ES-I3 (cell line): ENCODE results near the gene ZNF296.

ENCODE experiments used
- H3K36me3 ChIP-seq: 2 replicates; pipeline ENCODE4 v1.6.1; 2013; ENCODE audit warnings: mild to moderate bottlenecking, low read length, control low read depth, moderate library complexity; ENCODE audit not compliant: insufficient read depth
- H3K4me1 ChIP-seq: 2 replicates; pipeline ENCODE4 v1.6.1; 2013; ENCODE audit warnings: mild to moderate bottlenecking, control low read depth, low read length; ENCODE audit not compliant: insufficient read depth
- H3K9ac ChIP-seq: 2 replicates; pipeline ENCODE4 v1.6.1; 2013; ENCODE audit warnings: low read depth, mild to moderate bottlenecking, low read length, moderate library complexity
- H3K9me3 ChIP-seq: 2 replicates; pipeline ENCODE4 v1.6.1; 2013; ENCODE audit warnings: mild to moderate bottlenecking, low read length, moderate library complexity; ENCODE audit not compliant: control insufficient read depth, insufficient read depth

The ZNF296 gene

GRCh38 chr19:45069056-45069455 lies 7.2 kb downstream of the ZNF296 start:
- Histone ChIP-seq H3K9ac (no peak overlapping the region), H3K9me3 (no peaks in the 10 kb centered on the region), H3K36me3 (peaks cover 3% of the 10 kb centered on the region; the same call in 1 of the 2 replicates), H3K4me1 (no peaks in the 10 kb centered on the region; the same call in 1 of the 2 replicates)

- H3K4me1 ChIP-seq = no peaks in the 10 kb centered on the region
- H3K9ac ChIP-seq = no peak overlapping the region
- peaks cover 3% of the 10 kb centered on the region for H3K36me3 ChIP-seq
- H3K9me3 ChIP-seq = no peaks in the 10 kb centered on the region
These were observed 8.2 kb downstream of the ZNF296 start for GRCh38 chr19:45068041-45068440.

GRCh38 chr19:45066921-45067661 lies 9.2 kb downstream of the ZNF296 start:
- H3K9me3 ChIP-seq = no peaks in the 10 kb centered on the region
- H3K4me1 ChIP-seq = no peaks in the 10 kb centered on the region
- no peak overlapping the region for H3K9ac ChIP-seq
- peaks cover 3% of the 10 kb centered on the region for H3K36me3 ChIP-seq

DNA sequence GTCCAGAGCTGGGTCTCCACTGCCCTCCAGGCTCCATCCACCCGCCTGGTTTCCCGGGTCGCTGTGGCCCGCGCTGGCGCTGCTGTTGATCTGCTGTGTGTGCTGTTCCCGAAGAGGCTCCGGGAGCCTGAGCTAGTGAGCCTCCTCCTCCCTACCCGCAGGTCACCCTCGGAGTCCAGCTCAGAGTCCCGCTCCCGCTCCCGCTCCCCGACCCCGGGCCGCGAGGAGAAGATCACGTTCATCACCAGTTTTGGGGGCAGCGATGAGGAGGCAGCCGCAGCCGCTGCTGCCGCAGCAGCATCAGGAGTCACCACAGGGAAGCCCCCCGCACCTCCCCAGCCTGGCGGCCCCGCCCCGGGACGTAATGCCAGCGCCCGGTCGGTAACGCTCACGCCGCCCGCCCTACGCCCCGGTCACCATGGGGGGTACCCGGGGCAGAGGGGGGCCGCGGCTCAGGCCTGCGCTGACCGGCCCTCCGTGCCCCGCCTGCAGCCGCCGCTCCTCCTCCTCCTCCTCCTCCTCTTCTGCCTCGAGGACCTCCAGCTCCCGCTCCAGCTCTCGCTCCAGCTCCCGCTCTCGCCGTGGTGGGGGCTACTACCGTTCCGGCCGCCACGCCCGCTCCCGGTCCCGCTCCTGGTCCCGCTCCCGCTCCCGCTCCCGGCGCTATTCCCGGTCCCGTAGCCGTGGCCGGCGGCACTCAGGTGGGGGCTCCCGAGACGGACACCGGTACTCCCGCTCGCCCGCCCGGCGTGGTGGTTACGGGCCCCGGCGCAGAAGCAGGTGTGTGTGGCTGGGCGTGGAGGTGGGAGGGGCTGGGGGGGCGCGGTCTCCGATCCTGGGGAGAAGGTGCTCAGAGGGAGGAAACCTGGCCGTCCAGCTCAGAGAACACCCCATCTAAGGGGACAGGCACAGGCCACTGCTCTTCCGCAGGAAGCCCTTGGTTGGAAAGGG lies 12.2 kb downstream of the ZNF296 start:
- Histone ChIP-seq H3K9ac (no peak overlapping the region), H3K9me3 (no peaks in the 10 kb centered on the region), H3K36me3 (peaks cover 24% of the 10 kb centered on the region), H3K4me1 (no peaks in the 10 kb centered on the region)

- H3K9ac ChIP-seq = no peak overlapping the region
- peaks cover 24% of the 10 kb centered on the region for H3K36me3 ChIP-seq
- no peaks in the 10 kb centered on the region for H3K4me1 ChIP-seq
- H3K9me3 ChIP-seq = no peaks in the 10 kb centered on the region
These were observed 14.3 kb downstream of the ZNF296 start for GRCh38 chr19:45061965-45062364.

DNA sequence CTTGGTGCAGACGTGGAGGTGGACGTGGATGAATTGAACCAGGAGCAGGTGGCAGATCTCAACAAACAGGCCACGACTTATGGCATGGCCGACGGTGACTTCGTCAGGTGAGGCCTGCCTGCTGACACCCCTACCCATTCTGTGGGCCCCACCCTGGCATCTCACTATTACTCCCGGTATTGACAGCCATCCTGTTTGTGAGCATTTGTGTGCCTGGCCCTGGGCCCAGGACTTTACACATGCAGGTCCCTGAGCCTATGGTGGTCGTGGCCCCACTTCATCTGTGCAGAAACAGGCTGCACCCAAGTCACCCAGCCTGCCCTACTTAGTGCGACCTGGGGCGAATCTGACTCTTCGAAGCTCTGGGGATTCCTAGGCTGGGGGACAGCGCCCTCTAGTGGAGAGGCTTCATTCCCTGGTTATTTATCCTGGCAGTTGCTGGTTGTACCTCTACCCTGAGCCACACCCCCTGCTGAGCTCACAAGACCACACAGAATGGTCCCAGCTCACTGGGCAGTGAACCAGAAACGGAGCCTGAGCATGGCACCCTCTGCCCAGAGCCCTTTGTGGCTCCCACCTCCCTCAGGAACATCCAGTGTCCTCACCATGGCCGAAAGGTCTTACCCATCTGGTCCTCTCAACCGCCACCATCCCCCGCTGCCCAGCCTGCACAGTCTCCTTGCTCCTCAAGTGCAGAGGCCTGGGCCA lies 16.9 kb downstream of the ZNF296 start:
- Histone ChIP-seq H3K9me3 (no peaks in the 10 kb centered on the region), H3K9ac (no peak overlapping the region), H3K4me1 (no peaks in the 10 kb centered on the region), H3K36me3 (peaks cover 29% of the 10 kb centered on the region)

- Histone ChIP-seq H3K9ac (no peak overlapping the region), H3K4me1 (no peaks in the 10 kb centered on the region), H3K36me3 (peaks cover 32% of the 10 kb centered on the region), H3K9me3 (no peaks in the 10 kb centered on the region)
These were observed 17.6 kb downstream of the ZNF296 start for GRCh38 chr19:45058622-45059159.

DNA sequence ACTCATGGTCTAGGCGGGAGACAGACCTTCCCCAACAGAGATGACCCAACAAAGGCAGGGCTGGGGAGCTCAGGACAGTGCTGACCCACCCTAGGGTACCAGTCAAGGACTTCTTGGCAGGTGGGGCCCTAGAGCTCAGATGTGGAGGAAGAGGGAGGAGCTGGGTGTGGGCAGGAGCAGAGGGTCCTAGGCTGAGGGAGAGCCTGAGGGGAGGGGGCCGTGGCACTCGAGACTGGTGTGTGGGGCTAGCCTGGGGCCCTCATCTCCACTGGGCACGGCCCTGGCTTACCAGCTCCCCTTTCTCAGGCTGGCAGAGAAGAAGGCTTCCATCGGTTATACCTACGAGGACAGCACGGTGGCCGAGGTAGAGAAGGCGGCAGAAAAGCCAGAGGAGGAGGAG lies 18.8 kb downstream of the ZNF296 start:
- Histone ChIP-seq H3K36me3 (peaks cover 34% of the 10 kb centered on the region), H3K9ac (no peak overlapping the region), H3K4me1 (no peaks in the 10 kb centered on the region), H3K9me3 (no peaks in the 10 kb centered on the region)

- Histone ChIP-seq H3K9ac (no peak overlapping the region), H3K9me3 (no peaks in the 10 kb centered on the region), H3K36me3 (peaks cover 29% of the 10 kb centered on the region), H3K4me1 (no peaks in the 10 kb centered on the region)
These were observed 19.4 kb downstream of the ZNF296 start for GRCh38 chr19:45056831-45057230.

- peaks cover 12% of the 10 kb centered on the region for H3K36me3 ChIP-seq
- no peak overlapping the region for H3K9ac ChIP-seq
- 0 out of 2 replicates have a peak, but pooled peaks cover 5% of the 10 kb centered on the region for H3K4me1 ChIP-seq
- H3K9me3 ChIP-seq = no peaks in the 10 kb centered on the region
These were observed 24.2 kb downstream of the ZNF296 start for GRCh38 chr19:45051929-45052579.

DNA sequence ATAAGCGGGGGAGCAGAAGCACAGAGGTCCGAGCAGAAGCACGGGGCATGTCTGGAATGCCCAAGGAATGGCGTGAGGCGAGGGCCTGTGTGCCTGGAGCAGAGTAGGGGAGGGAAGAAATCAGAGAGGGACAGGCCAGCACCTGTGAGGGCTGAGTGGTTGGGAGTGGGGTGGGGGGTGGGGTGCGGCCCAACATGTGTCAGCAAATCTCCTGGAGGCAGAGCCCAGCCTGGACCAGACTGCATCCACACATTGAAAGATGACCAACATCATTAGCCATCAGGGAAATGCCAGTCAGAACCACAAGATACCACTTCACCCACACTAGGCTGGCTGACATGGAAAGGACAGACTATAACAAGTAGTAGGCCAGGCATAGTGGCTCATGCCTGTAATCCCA lies 26.2 kb downstream of the ZNF296 start:
- H3K9me3 ChIP-seq = no peaks in the 10 kb centered on the region
- peaks cover 8% of the 10 kb centered on the region for H3K36me3 ChIP-seq
- H3K9ac ChIP-seq = no peak overlapping the region
- 0 out of 2 replicates have a peak, but pooled peaks cover 5% of the 10 kb centered on the region for H3K4me1 ChIP-seq

GRCh38 chr19:45049073-45049736 lies 27.1 kb downstream of the ZNF296 start:
- no peak overlapping the region for H3K9ac ChIP-seq
- 0 out of 2 replicates have a peak, but pooled peaks cover 5% of the 10 kb centered on the region for H3K4me1 ChIP-seq
- H3K36me3 ChIP-seq = peaks cover 14% of the 10 kb centered on the region
- no peaks in the 10 kb centered on the region for H3K9me3 ChIP-seq

DNA sequence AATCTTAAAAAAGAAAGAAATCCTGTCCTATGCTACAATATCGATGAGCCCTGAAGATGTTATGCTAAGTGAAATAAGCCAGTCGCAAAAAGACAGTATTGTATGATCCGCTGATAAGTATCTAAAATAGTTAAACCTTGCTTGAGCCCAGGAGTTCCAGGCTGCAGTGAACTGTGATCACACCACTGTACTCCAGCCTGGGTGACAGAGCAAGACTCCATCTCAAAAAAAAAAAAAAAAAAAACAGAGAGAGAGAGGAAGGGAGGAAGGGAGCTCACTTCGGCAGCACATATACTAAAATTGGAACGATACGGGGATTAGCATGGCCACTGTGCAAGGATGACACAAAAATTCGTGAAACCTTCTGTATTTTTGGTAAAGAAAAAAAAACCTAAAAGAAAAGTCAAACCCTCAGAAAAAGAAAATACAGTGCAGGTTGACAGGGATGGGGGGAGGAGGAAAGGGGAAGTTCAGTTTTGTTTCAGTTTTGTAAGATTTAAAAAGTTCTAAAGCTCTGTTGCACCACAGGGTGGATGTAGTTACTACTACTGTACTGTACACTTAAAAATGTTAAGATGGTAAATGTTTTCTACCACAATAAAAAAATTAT lies 29.0 kb downstream of the ZNF296 start:
- Histone ChIP-seq H3K9ac (no peak overlapping the region), H3K9me3 (no peaks in the 10 kb centered on the region), H3K36me3 (peaks cover 9% of the 10 kb centered on the region), H3K4me1 (0 out of 2 replicates have a peak, but pooled peaks cover 5% of the 10 kb centered on the region)
